Parathyroid adenoma (tissue), 2 donors: ENCODE measurements around the gene BRD8.

Experiments used
- H2AFZ ChIP-seq: fragments of 300-600 bp; sonication (generic); one replicate; pipeline ENCODE4 v1.7.0; 2017; ENCODE audit warnings: antibody characterized with exemption, mild to moderate bottlenecking
- H3K27ac ChIP-seq: fragments of 300-600 bp; sonication (generic); one replicate; pipeline ENCODE4 v1.7.0; 2017
- H3K27me3 ChIP-seq: fragments of 300-600 bp; sonication (generic); one replicate; pipeline ENCODE4 v1.7.0; 2017; ENCODE audit warnings: low read length; ENCODE audit not compliant: control insufficient read depth, insufficient read depth
- H3K36me3 ChIP-seq: fragments of 300-600 bp; sonication (generic); one replicate; pipeline ENCODE4 v1.7.0; 2017; ENCODE audit warnings: low read length; ENCODE audit not compliant: control insufficient read depth, insufficient read depth
- H3K4me1 ChIP-seq: fragments of 300-600 bp; sonication (generic); one replicate; pipeline ENCODE4 v1.7.0; 2017; ENCODE audit warnings: control low read depth
- H3K4me2 ChIP-seq: fragments of 300-600 bp; sonication (generic); one replicate; pipeline ENCODE4 v1.7.0; 2017; ENCODE audit warnings: low read length
- H3K4me3 ChIP-seq: fragments of 300-600 bp; sonication (generic); one replicate; pipeline ENCODE4 v1.7.0; 2017; ENCODE audit warnings: low read depth, low read length
- H3K79me2 ChIP-seq: fragments of 300-600 bp; sonication (generic); one replicate; pipeline ENCODE4 v1.7.0; 2017; ENCODE audit warnings: control low read depth
- H3K9ac ChIP-seq: fragments of 300-600 bp; sonication (generic); one replicate; pipeline ENCODE4 v1.7.0; 2017; ENCODE audit warnings: mild to moderate bottlenecking
- H3K9me3 ChIP-seq: fragments of 300-600 bp; sonication (generic); one replicate; pipeline ENCODE4 v1.7.0; 2017; ENCODE audit warnings: low read length; ENCODE audit not compliant: control insufficient read depth
- CTCF ChIP-seq: fragments of 300-600 bp; sonication (generic); IDR thresholded peaks from one replicate; pipeline ENCODE4 v1.7.0; 2017; ENCODE audit warnings: antibody characterized with exemption, mild to moderate bottlenecking
- donor health status: primary hyperparathyroidism.

BRD8 gene

DNA sequence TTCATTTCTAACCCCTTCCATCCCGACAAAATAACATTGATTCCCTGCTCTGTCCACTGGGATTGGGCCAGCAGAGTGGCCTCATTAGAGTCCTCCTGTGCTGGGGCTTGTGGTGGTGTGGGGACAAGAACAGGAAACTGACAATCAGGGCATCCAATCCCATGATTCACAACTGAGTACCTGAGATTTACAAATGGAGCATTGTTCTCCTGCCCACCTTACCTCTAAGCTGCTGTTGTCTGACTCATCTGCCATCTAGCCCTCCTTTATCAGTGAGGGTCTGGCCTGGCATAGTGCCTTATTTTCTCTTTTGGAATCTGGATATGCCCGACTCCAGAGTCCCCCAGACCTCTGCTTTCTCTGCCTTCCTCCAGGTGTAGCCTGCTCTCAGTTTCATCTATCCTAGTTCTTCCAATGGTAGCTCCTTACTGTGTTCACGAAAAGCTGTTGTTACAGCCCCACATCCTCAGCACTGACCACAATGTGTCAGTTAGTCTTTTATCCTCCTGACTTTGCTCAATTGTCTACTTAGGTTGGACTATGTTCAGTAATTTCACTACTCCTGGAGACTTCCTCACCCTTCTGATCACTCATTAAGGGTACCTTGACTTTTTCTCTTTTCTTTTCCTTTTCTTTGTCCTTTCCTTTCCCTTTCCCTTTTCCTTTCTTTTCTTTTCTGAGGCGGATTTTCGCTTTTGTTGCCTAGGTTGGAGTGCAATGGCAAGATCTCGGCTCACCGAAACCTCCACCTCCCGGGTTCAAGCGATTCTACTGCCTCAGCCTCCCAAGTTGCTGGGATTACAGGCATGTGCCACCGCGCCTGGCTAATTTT, 81.2 kb downstream of the BRD8 start:
- H3K4me2 ChIP-seq = no peak overlapping the region
- H3K27me3 ChIP-seq = no peaks in the 10 kb centered on the region
- H3K27ac ChIP-seq = no peak overlapping the region
- no peak overlapping the region for H3K9ac ChIP-seq
- H3K9me3 ChIP-seq = no peaks in the 10 kb centered on the region
- no peak for TF ChIP-seq CTCF
- H3K4me3 ChIP-seq = no peak overlapping the region
- no peaks in the 10 kb centered on the region for H3K36me3 ChIP-seq
- peaks cover 5% of the 10 kb centered on the region for H3K4me1 ChIP-seq
- H3K79me2 ChIP-seq = no peaks in the 10 kb centered on the region
- no peak overlapping the region for H2AFZ ChIP-seq

DNA sequence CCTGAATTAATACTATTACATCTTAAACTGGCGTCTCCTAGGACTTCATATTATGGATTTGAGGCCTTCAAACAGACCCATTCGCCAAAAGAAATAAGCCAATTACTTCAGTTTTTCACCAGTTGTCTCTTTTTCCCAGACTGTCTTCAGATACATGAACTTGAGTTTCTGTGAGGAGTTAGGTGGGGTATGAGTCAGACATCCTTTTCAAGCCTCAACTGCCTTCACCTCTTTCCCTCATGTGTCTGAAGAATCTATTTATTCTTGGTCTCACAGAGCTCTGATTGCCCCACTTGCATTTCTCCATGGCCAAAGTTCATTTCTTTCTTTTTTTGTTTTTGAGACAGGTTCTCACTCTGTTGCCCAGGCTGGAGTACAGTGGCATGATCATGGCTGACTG, 82.1 kb downstream of the BRD8 start:
- H3K36me3 ChIP-seq = no peaks in the 10 kb centered on the region
- no peak overlapping the region for H3K27ac ChIP-seq
- no peak overlapping the region for H3K9ac ChIP-seq
- no peaks in the 10 kb centered on the region for H3K79me2 ChIP-seq
- H3K4me2 ChIP-seq = no peak overlapping the region
- no peaks in the 10 kb centered on the region for H3K27me3 ChIP-seq
- H3K9me3 ChIP-seq = no peaks in the 10 kb centered on the region
- peaks cover 5% of the 10 kb centered on the region for H3K4me1 ChIP-seq
- no peak overlapping the region for H3K4me3 ChIP-seq
- H2AFZ ChIP-seq = no peak overlapping the region
- no peak for TF ChIP-seq CTCF

- H3K4me3 ChIP-seq = no peak overlapping the region
- H3K36me3 ChIP-seq = no peaks in the 10 kb centered on the region
- no peak overlapping the region for H3K27ac ChIP-seq
- H2AFZ ChIP-seq = peak overlapping the region; percentile 72
- H3K79me2 ChIP-seq = no peaks in the 10 kb centered on the region
- H3K9ac ChIP-seq = no peak overlapping the region
- H3K4me2 ChIP-seq = no peak overlapping the region
- TF ChIP-seq CTCF = no peak
- H3K27me3 ChIP-seq = no peaks in the 10 kb centered on the region
- peaks cover 5% of the 10 kb centered on the region for H3K4me1 ChIP-seq
- H3K9me3 ChIP-seq = no peaks in the 10 kb centered on the region
Observed at GRCh38 chr5:138095100-138095907, 83.1 kb downstream of the BRD8 start.

DNA sequence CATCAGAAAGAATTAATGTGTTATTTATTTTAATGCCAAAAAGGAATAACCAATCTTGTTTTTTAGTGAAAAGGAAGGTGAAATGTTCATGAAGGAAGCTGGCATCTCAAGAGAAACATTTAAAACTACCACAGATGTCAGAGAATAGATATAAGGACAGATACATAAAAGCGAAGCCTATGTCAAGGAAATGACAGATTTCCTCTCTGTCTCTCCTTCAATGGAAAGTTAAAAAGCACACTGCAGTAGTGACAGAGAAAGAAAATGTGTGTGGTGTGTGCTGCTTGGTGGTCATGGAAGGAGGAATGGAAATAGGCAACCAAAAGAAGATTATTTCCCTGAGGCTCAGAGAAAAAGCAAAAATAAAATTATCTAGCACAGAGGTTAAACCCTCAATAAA, 85.4 kb downstream of the BRD8 start:
- H2AFZ ChIP-seq = no peak overlapping the region
- no peaks in the 10 kb centered on the region for H3K27me3 ChIP-seq
- no peak overlapping the region for H3K4me2 ChIP-seq
- peaks cover 5% of the 10 kb centered on the region for H3K4me1 ChIP-seq
- no peak for TF ChIP-seq CTCF
- no peaks in the 10 kb centered on the region for H3K9me3 ChIP-seq
- no peak overlapping the region for H3K27ac ChIP-seq
- no peak overlapping the region for H3K4me3 ChIP-seq
- H3K9ac ChIP-seq = no peak overlapping the region
- H3K36me3 ChIP-seq = no peaks in the 10 kb centered on the region
- no peaks in the 10 kb centered on the region for H3K79me2 ChIP-seq
